Gastroesophageal sphincter (tissue), 4 donors: ENCODE measurements around the gene ITGA11. TPM values are rescaled to one million over a fixed set of nuclear protein-coding genes. Genes with fewer than 3 reads are reported as not detected.

ENCODE experiments used
- ATAC-seq: fragments of 150-250 bp; one replicate; pipeline ENCODE4 v1.9.1; 2016; ENCODE audit warnings: mild to moderate bottlenecking, moderate library complexity
- H3K27ac ChIP-seq, 4 donors: fragments of 200-600 bp; sonication (generic) in 3 of 4; 1 replicate in 3 of 4; 2 replicates in 1 of 4; pipeline ENCODE4 v1.5.1; 2016 to 2019
- H3K27me3 ChIP-seq: fragments of 200-600 bp; sonication (generic); one replicate; pipeline ENCODE4 v1.5.1; 2019
- H3K36me3 ChIP-seq, 2 donors: fragments of 200-600 bp; sonication (generic); one replicate each; pipeline ENCODE4 v1.5.1; 2019; ENCODE audit warnings: control low read depth in 1 of 2
- H3K4me1 ChIP-seq, 3 donors: fragments of 200-600 bp; sonication (generic); 1 replicate in 2 of 3; 2 replicates in 1 of 3; pipeline ENCODE4 v1.5.1; 2016 to 2019; ENCODE audit warnings: control low read depth in 2 of 3
- H3K4me3 ChIP-seq, 2 donors: fragments of 200-600 bp; sonication (generic); one replicate each; pipeline ENCODE4 v1.5.1; 2019; ENCODE audit warnings: mild to moderate bottlenecking in 1 of 2, moderate library complexity in 1 of 2
- H3K9me3 ChIP-seq, 3 donors: fragments of 200-600 bp; sonication (generic); one replicate each; pipeline ENCODE4 v1.5.1; 2017 to 2019; ENCODE audit warnings: control low read depth in 2 of 3
- CTCF ChIP-seq, 4 experiments: fragments of 200-600 bp in 2 of 4; fragments of 450-650 bp in 2 of 4; sonication (generic) in 1 of 4; IDR thresholded peaks; one replicate each; pipeline ENCODE4 v1.5.1; 2017 to 2019; ENCODE audit warnings: antibody characterized with exemption in 4 of 4, mild to moderate bottlenecking in 2 of 4, moderate library complexity in 2 of 4
- EP300 ChIP-seq: sonication (generic); formaldehyde crosslinking; IDR thresholded peaks from one replicate; pipeline ENCODE4 v1.6.1; 2017; ENCODE audit warnings: antibody characterized with exemption, mild to moderate bottlenecking
- POLR2A ChIP-seq, 2 donors: fragments of 450-650 bp; IDR thresholded peaks; one replicate each; pipeline ENCODE4 v1.6.1; 2017; ENCODE audit warnings: antibody characterized with exemption in 2 of 2, mild to moderate bottlenecking in 2 of 2, moderate library complexity in 1 of 2
- POLR2AphosphoS5 ChIP-seq: sonication (generic); formaldehyde crosslinking; IDR thresholded peaks from one replicate; pipeline ENCODE4 v1.6.1; 2017; ENCODE audit warnings: antibody characterized with exemption
- WGBS, 2 donors: methylation state at CpG; one replicate each; pipeline ENCODE4 v1.1.5; 2018; ENCODE audit warnings: low coverage in 1 of 2; 5-methylcytosine and 5-hydroxymethylcytosine counted together
- total RNA-seq, 4 donors: library from RNA; depleted of rRNA; stranded (reverse); fragments of >200 nt; gene quantifications; one replicate each; pipeline ENCODE4 v1.1.0, GENCODE V29; 2016

ITGA11 gene
- total RNA-seq, 4 donors from 2014 or later = 3.8 to 9.5 (median 6.7) TPM

- Histone ChIP-seq H3K27me3 (peaks cover 10% of the 10 kb centered on the region), H3K4me3 (no peak overlapping the region), H3K4me1 (peaks cover 0 to 14% (median 3%) of the 10 kb centered on the region in 3 donors), H3K27ac (no peak overlapping the region), H3K36me3 (no peaks in the 10 kb centered on the region), H3K9me3 (no peaks in the 10 kb centered on the region)
- no peak for ATAC-seq
- TF ChIP-seq POLR2A (IDR thresholded peaks at IDR 0.05) = no peak
- no peak for TF ChIP-seq CTCF (IDR thresholded peaks at IDR 0.05)
- TF ChIP-seq EP300 = no peak
- no peak for TF ChIP-seq POLR2AphosphoS5
Measured at GRCh38 chr15:68466876-68467275, 34.9 kb upstream of the ITGA11 start.

GRCh38 chr15:68465861-68466560, 34.0 kb upstream of the ITGA11 start:
- WGBS, 2 donors = 57 to 71% methylated on average over 2 to 6 of the region's 6 CpGs
- H3K36me3 ChIP-seq = no peaks in the 10 kb centered on the region
- no peaks in the 10 kb centered on the region for H3K9me3 ChIP-seq
- no peak overlapping the region for H3K4me3 ChIP-seq
- peaks cover 16% of the 10 kb centered on the region for H3K27me3 ChIP-seq
- peaks cover 0 to 14% (median 3%) of the 10 kb centered on the region in 3 donors for H3K4me1 ChIP-seq
- TF ChIP-seq CTCF (IDR thresholded peaks at IDR 0.05) = no peak
- no peak for ATAC-seq
- H3K27ac ChIP-seq = no peak overlapping the region

GRCh38 chr15:68464448-68465090, 32.6 kb upstream of the ITGA11 start:
- no peaks in the 10 kb centered on the region for H3K36me3 ChIP-seq
- H3K4me1 ChIP-seq = peaks cover 0 to 6% (median 0%) of the 10 kb centered on the region in 3 donors
- 92% methylated on average over 2 of the region's 7 CpGs; no CpG with 5 or more reads in 1 of the 2 donors for WGBS, 2 donors
- ATAC-seq = no peak
- H3K27me3 ChIP-seq = peaks cover 19% of the 10 kb centered on the region
- no peak for TF ChIP-seq POLR2AphosphoS5
- TF ChIP-seq EP300 = no peak
- no peak for TF ChIP-seq CTCF (IDR thresholded peaks at IDR 0.05)
- no peak for TF ChIP-seq POLR2A (IDR thresholded peaks at IDR 0.05)
- H3K4me3 ChIP-seq = no peak overlapping the region
- H3K27ac ChIP-seq = no peak overlapping the region
- peaks cover 0 to 6% (median 0%) of the 10 kb centered on the region in 3 donors for H3K9me3 ChIP-seq

GRCh38 chr15:68463996-68464395, 32.0 kb upstream of the ITGA11 start:
- no peak for ATAC-seq
- peaks cover 0 to under 1% (median 0%) of the 10 kb centered on the region in 3 donors for H3K4me1 ChIP-seq
- no peaks in the 10 kb centered on the region for H3K36me3 ChIP-seq
- peaks cover 0 to 6% (median 0%) of the 10 kb centered on the region in 3 donors for H3K9me3 ChIP-seq
- H3K27ac ChIP-seq = no peak overlapping the region
- 72 to 90% methylated on average over 2 to 3 of the region's 3 CpGs for WGBS, 2 donors
- H3K27me3 ChIP-seq = peaks cover 19% of the 10 kb centered on the region
- H3K4me3 ChIP-seq = no peak overlapping the region
- TF ChIP-seq POLR2AphosphoS5 (no peak), CTCF (IDR thresholded peaks at IDR 0.05) (no peak), EP300 (no peak), POLR2A (IDR thresholded peaks at IDR 0.05) (no peak)

- peaks cover 19% of the 10 kb centered on the region for H3K27me3 ChIP-seq
- no peaks in the 10 kb centered on the region for H3K4me1 ChIP-seq
- no peak for TF ChIP-seq POLR2A (IDR thresholded peaks at IDR 0.05)
- TF ChIP-seq CTCF (IDR thresholded peaks at IDR 0.05) = no peak
- TF ChIP-seq POLR2AphosphoS5 = no peak
- no peak for TF ChIP-seq EP300
- no peaks in the 10 kb centered on the region for H3K36me3 ChIP-seq
- H3K4me3 ChIP-seq = no peak overlapping the region
- H3K27ac ChIP-seq = no peak overlapping the region
- 62 to 80% methylated on average over 1 to 5 of the region's 5 CpGs for WGBS, 2 donors
- H3K9me3 ChIP-seq = peaks cover 0 to 6% (median 0%) of the 10 kb centered on the region in 3 donors
- ATAC-seq = no peak
Measured at GRCh38 chr15:68463444-68463843, 31.5 kb upstream of the ITGA11 start.
